Caco-2 (cell line): ENCODE measurements around the gene PDIK1L. TPM values are rescaled to one million over a fixed set of nuclear protein-coding genes. Genes with fewer than 3 reads are reported as not detected.
A peak's percentile ranks its signal among the peaks of the same experiment; 100 is the strongest.

ENCODE experiments used
- BruUV-seq: library from RNA; stranded (reverse); fragments of 400-500 nt; replicated peaks from 2 replicates; lab custom pipeline; 2021; lab: Mats Ljungman, UMichigan
- CTCF ChIA-PET: fragments of 300-600 bp; sonication (Branson Sonifier 250); formaldehyde crosslinking; loops from one replicate; lab custom pipeline; 2022; ENCODE audit warnings: antibody characterized with exemption; lab: Charles Lee
- POLR2A ChIA-PET: fragments of 300-600 bp; sonication (Branson Sonifier 250); formaldehyde crosslinking; loops from one replicate; lab custom pipeline; 2022; ENCODE audit warnings: antibody characterized with exemption; lab: Charles Lee
- DNase-seq, 2 experiments: peaks; one replicate each; pipeline versions ENCODE4 v3.0.0 to v3.0.0-alpha.2; 2020 to 2022
- H3K27me3 ChIP-seq: replicated peaks from 2 replicates; pipeline ENCODE4 v1.6.0; 2011; ENCODE audit warnings: low read length; ENCODE audit not compliant: control insufficient read depth, insufficient read depth
- H3K36me3 ChIP-seq: 2 replicates; pipeline ENCODE4 v1.5.1; 2011; ENCODE audit warnings: low read length; ENCODE audit not compliant: control insufficient read depth, insufficient read depth
- H3K4me1 ChIP-seq: fragments of 250-450 bp; sonication (Bioruptor Pico); 2 replicates; pipeline ENCODE4 v1.5.1; 2020; ENCODE audit warnings: mild to moderate bottlenecking
- H3K4me3 ChIP-seq: 2 replicates; pipeline ENCODE4 v1.5.1; 2011; ENCODE audit warnings: low read depth, mild to moderate bottlenecking, control low read depth, low read length
- H3K9me3 ChIP-seq: fragments of 250-450 bp; sonication (Bioruptor Pico); 2 replicates; pipeline ENCODE4 v1.5.1; 2020; ENCODE audit warnings: mild to moderate bottlenecking, moderate library complexity
- H3K27ac Mint-ChIP-seq: one replicate; pipeline ENCODE4 v1.8.0; 2022; ENCODE audit warnings: mixed read lengths; ENCODE audit not compliant: unreplicated experiment
- H3K27me3 Mint-ChIP-seq: one replicate; pipeline ENCODE4 v1.8.0; 2022; ENCODE audit warnings: mixed read lengths; ENCODE audit not compliant: insufficient read depth, unreplicated experiment
- H3K36me3 Mint-ChIP-seq: one replicate; pipeline ENCODE4 v1.8.0; 2022; ENCODE audit warnings: mild to moderate bottlenecking, mixed read lengths; ENCODE audit not compliant: insufficient read depth, unreplicated experiment
- H3K4me1 Mint-ChIP-seq: one replicate; pipeline ENCODE4 v1.8.0; 2022; ENCODE audit warnings: low read depth, mixed read lengths; ENCODE audit not compliant: unreplicated experiment
- H3K4me3 Mint-ChIP-seq: one replicate; pipeline ENCODE4 v1.8.0; 2022; ENCODE audit warnings: mild to moderate bottlenecking, moderate library complexity, mixed read lengths; ENCODE audit not compliant: unreplicated experiment
- H3K9me3 Mint-ChIP-seq: one replicate; pipeline ENCODE4 v1.8.0; 2022; ENCODE audit warnings: mixed read lengths; ENCODE audit not compliant: unreplicated experiment
- intact Hi-C: fragments of 100-400 bp; cut with micrococcal nuclease; formaldehyde crosslinking; loops from one replicate; pipeline ENCODE4 v1.10.0; 2022; ENCODE audit not compliant: unreplicated experiment
- total RNA-seq: library from RNA; stranded (reverse); gene quantifications from 2 replicates; pipeline ENCODE4 v1.2.3, GENCODE V29; 2022
- TF ChIP-seq, protein P1 (sequence below), 2 experiments: fragments of 200-600 bp in 1 of 2; IDR thresholded peaks; 1 replicate in 1 of 2; 2 replicates in 1 of 2; pipeline versions ENCODE4 v1.5.1 to v1.8.0; 2011 to 2022; ENCODE audit warnings: antibody characterized with exemption in 1 of 2, control low read depth in 1 of 2, inconsistent platforms in 1 of 2, low read depth in 1 of 2, low read length in 1 of 2, mild to moderate bottlenecking in 1 of 2, moderate library complexity in 1 of 2; ENCODE audit not compliant: insufficient read depth in 1 of 2, severe bottlenecking in 1 of 2, unreplicated experiment in 1 of 2

The PDIK1L gene
- total RNA-seq, 1 experiment from 2014 or later = 5.5 TPM

DNA sequence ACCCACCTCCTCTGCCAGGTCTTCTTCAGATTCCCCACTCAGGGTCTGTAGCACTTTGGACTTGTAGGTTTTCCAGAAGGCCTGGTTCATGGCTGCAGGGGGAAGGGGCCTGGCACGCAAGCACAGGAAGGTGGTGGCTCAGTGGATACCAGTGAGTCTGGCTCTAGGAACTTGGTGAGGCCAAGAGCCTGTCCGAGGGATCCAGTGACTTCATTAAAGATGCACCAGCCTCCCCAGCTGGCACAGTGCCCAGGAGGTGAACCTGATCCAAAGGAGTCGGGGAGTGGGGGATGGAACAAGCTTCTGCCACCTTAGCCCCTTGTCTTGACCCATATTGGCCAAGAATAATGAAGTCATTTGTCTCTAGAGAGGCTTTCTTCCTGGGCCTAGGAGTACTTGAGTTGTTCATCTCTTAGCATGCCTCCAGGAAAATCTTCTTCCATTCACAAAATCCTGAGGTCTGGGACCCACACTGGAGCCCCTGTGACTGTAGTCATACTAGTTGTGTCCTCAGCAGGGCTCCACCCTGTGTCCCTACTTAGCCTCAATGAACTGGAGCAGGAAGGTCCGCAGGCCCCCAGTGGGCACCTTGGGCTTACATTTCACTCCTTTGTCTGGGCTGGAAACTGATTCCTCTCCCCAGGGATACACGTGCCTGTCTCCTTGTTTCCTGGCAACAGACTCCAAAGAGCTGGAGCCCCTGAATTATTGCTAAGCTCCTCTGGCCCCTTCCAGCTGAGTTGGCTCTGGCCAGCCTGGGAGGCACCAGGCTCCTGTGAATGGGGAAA, 57.0 kb downstream of the PDIK1L start, which contains the start of gene C1orf232:
Gene C1orf232 (minus strand): TSS at position 554 of the 788 bp plus-strand sequence. CDS start 464 bp downstream, at position 90.
- Histone ChIP-seq H3K4me3 (peak within 1 kb of the TSS; percentile 81), H3K36me3 (no peaks in the 10 kb centered on the region), H3K9me3 (no peaks in the 10 kb centered on the region), H3K4me1 (peaks cover 6% of the 10 kb centered on the region; the same call in 1 of the 2 replicates), H3K27me3 (no peaks in the 10 kb centered on the region)
- no peak for DNase-seq
- intact Hi-C loops = loop anchor here (1.0 kb wide), 1 partner anchor 66 kb away; the partner anchor contains the start of gene CEP85
- BruUV-seq = no TSS peak
- H3K36me3 Mint-ChIP-seq = peaks cover 9% of the 10 kb centered on the region
- peak within 1 kb of the TSS; percentile 84 for H3K27ac Mint-ChIP-seq
- ChIA-PET POLR2A (no interaction called here), CTCF (interaction anchor here (0.6 to 2.1 kb wide), 3 partner anchors 10 to 65 kb away, joined by 5 to 58 read pairs (median 8); partner anchors contain the start of genes CEP85 and CNKSR1)
- H3K4me1 Mint-ChIP-seq = peaks cover 6% of the 10 kb centered on the region
- TF ChIP-seq, protein P1, sequence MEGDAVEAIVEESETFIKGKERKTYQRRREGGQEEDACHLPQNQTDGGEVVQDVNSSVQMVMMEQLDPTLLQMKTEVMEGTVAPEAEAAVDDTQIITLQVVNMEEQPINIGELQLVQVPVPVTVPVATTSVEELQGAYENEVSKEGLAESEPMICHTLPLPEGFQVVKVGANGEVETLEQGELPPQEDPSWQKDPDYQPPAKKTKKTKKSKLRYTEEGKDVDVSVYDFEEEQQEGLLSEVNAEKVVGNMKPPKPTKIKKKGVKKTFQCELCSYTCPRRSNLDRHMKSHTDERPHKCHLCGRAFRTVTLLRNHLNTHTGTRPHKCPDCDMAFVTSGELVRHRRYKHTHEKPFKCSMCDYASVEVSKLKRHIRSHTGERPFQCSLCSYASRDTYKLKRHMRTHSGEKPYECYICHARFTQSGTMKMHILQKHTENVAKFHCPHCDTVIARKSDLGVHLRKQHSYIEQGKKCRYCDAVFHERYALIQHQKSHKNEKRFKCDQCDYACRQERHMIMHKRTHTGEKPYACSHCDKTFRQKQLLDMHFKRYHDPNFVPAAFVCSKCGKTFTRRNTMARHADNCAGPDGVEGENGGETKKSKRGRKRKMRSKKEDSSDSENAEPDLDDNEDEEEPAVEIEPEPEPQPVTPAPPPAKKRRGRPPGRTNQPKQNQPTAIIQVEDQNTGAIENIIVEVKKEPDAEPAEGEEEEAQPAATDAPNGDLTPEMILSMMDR (IDR thresholded peaks at IDR 0.05; ENCODE audit: insufficient read depth in 1 of 2, low read depth in 1 of 2, low read length in 1 of 2, severe bottlenecking in 1 of 2, unreplicated experiment in 1 of 2) = no peak
- H3K4me3 Mint-ChIP-seq = peak within 1 kb of the TSS; percentile 79
- no peaks in the 10 kb centered on the region for H3K9me3 Mint-ChIP-seq
- no peaks in the 10 kb centered on the region for H3K27me3 Mint-ChIP-seq

DNA sequence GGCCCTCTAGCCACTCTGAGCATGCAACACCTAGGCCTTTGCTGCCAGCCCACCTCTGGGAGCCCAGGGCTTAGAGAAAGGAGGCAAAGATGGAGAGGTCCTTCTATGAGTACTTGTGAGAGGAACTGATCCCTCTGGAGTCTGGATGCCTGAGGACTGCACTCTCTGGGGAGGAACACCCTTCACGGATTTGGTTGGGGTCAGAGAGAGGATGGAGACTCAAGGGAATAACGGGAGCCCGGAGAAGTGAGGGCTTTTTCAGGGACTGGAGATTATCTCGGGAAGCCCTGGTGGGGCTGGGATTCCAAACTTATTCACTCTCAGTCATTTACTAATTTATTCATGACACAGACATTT, 57.6 kb downstream of the PDIK1L start:
- Mint-ChIP-seq H3K36me3 (peaks cover 9% of the 10 kb centered on the region), H3K4me3 (peak overlapping the region; percentile 79), H3K4me1 (peaks cover 6% of the 10 kb centered on the region), H3K27me3 (no peaks in the 10 kb centered on the region), H3K9me3 (no peaks in the 10 kb centered on the region), H3K27ac (peak overlapping the region; percentile 84)
- intact Hi-C loops = loop anchor here (1.0 kb wide), 1 partner anchor 65 kb away; the partner anchor contains the start of gene CEP85
- Histone ChIP-seq H3K9me3 (no peaks in the 10 kb centered on the region), H3K27me3 (no peaks in the 10 kb centered on the region), H3K4me3 (peak overlapping the region; percentile 81), H3K4me1 (peaks cover 2% of the 10 kb centered on the region; the same call in 1 of the 2 replicates), H3K36me3 (no peaks in the 10 kb centered on the region)
- POLR2A ChIA-PET = interaction anchor here (0.7 to 1.8 kb wide), 6 partner anchors 65 to 185 kb away, joined by 3 to 10 read pairs (median 4); partner anchors contain the start of genes CEP85, CRYBG2 and SH3BGRL3
- CTCF ChIA-PET = interaction anchor here (0.6 to 2.1 kb wide), 12 partner anchors 9 to 133 kb away, joined by 3 to 58 read pairs (median 5); partner anchors contain the start of genes CATSPER4, CEP85, CNKSR1 and FAM110D
- no TSS peak for BruUV-seq
- no peak for DNase-seq
- TF ChIP-seq, protein P1 (IDR thresholded peaks at IDR 0.05; ENCODE audit: insufficient read depth in 1 of 2, low read depth in 1 of 2, low read length in 1 of 2, severe bottlenecking in 1 of 2, unreplicated experiment in 1 of 2) = no peak
